GM12874 (cell line): ENCODE data around the gene TFPI2.

Experiments
- TF ChIP-seq, protein P1 (sequence below): IDR thresholded peaks from 2 replicates; pipeline ENCODE4 v1.5.1; 2011; ENCODE audit warnings: low read depth, mild to moderate bottlenecking, control low read depth, low read length, moderate library complexity; ENCODE audit not compliant: insufficient read depth

Gene TFPI2

GRCh38 chr7:93858857-93859256 is 31.7 kb downstream of the TFPI2 start:
- TF ChIP-seq, protein P1, sequence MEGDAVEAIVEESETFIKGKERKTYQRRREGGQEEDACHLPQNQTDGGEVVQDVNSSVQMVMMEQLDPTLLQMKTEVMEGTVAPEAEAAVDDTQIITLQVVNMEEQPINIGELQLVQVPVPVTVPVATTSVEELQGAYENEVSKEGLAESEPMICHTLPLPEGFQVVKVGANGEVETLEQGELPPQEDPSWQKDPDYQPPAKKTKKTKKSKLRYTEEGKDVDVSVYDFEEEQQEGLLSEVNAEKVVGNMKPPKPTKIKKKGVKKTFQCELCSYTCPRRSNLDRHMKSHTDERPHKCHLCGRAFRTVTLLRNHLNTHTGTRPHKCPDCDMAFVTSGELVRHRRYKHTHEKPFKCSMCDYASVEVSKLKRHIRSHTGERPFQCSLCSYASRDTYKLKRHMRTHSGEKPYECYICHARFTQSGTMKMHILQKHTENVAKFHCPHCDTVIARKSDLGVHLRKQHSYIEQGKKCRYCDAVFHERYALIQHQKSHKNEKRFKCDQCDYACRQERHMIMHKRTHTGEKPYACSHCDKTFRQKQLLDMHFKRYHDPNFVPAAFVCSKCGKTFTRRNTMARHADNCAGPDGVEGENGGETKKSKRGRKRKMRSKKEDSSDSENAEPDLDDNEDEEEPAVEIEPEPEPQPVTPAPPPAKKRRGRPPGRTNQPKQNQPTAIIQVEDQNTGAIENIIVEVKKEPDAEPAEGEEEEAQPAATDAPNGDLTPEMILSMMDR: no peak

DNA sequence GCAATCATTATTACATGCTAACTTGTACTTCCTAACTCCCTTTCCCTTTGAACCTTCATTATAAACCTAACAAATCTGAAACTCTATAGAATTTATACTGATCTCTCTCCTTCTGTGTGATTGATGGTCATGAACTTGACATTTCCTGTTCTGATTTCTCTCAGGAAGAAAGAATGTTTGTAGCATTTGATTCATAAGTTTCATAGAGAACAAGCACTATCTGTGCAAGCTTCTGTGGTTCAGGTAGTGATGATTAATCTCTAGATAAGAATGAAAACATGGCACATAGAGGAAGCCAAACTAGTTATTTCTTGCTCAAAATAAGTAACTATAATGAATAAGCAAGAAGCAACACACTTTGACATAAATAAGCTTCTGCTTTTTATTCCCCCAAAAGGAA is 34.2 kb downstream of the TFPI2 start:
- TF ChIP-seq, protein P1: no peak

GRCh38 chr7:93855797-93856196 is 34.8 kb downstream of the TFPI2 start:
- TF ChIP-seq, protein P1: no peak

DNA sequence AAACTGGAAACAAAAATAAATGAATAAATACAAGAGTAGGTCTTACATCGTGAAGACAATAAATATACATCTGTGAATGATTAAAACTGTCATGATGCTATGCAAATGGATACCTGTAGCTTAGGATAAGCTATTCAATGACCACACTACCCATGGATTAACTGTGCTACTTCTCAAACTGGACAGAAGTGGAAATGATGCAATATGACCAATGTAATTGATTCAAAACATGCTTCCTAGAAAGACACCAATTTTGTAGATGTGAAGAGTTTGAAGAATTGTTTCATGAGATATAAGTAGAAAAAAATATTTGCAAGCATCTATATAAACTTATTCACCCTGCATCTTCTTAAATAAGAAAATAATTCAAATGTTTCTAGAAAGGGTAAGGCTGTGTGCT is 36.1 kb downstream of the TFPI2 start:
- TF ChIP-seq, protein P1: no peak

DNA sequence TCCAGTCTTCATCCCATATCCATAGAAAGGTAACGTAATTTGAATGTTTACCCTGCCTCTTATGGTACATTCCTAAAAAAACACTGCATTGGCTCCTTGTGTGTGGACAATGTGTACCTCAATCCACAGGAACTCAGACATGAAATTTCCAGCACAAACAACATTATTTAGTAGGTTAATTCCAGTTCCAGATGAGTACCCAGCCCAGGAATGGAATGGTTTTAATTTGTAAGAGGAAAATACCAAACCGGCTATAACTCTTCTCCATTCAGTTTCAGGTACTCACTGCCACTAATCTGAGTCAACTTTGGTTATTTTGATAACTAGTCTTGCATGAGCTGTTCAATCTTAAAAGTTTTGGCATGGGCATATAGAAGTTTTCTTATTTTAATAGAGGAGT is 39.0 kb downstream of the TFPI2 start:
- TF ChIP-seq, protein P1: no peak

GRCh38 chr7:93843260-93843659 is 47.3 kb downstream of the TFPI2 start:
- TF ChIP-seq, protein P1: no peak

DNA sequence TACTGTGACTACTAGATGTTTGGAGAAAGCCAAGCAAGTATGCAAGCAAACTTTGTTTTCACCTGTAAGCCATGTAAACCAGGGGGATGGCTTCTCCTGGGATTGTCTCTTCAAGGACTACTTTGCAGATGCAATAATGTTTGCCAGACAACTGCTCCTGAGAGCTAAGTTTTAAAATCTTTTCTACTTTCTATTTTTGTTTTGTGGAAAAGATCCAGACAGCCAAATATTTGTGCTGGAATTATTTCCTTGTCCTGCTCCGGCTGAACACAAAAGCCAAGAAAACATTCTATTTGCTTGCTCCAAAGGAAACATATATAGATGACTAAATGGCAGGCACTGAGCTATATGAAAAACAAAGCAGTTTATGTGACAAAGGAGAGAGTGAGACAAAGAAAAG is 51.6 kb downstream of the TFPI2 start:
- TF ChIP-seq, protein P1: no peak

DNA sequence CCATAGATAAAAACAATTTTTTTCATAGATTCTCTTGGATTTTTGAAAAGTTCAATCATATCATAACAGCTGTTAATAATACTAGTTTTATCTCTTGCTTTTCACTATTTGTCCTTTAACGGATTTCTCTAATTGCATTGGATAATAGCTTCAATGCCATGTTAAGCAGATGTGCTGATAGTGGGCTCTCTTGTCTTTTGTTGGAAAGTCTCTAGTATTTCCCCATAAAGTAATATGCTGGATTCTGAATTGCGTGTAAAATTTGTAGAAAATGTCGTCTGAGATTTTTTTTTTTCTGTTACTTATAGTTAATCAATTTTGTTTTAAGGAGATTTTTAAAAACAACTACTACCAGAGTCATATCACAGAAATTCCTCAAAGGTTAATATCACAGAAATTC is 53.3 kb downstream of the TFPI2 start:
- TF ChIP-seq, protein P1: no peak
